Stimulated activated naive CD4-positive, alpha-beta T cell treated with Interleukin-2 at 50 U/mL for 16 hours (primary cell): ENCODE measurements around the gene MTF1.

ENCODE experiments used
- DNase-seq: peaks from one replicate; lab custom pipeline; 2025; lab: John Stamatoyannopoulos, UW

Gene MTF1

GRCh38 chr1:37828410-37829074, 30.9 kb downstream of the MTF1 start:
- no peak for DNase-seq

- no peak for DNase-seq
Observed at GRCh38 chr1:37825506-37825905, 33.9 kb downstream of the MTF1 start.

GRCh38 chr1:37824001-37824400, 35.4 kb downstream of the MTF1 start:
- no peak for DNase-seq

GRCh38 chr1:37822906-37823815, 36.2 kb downstream of the MTF1 start:
- DNase-seq = no peak

- no peak for DNase-seq
Observed at GRCh38 chr1:37821481-37821880, 37.9 kb downstream of the MTF1 start.

- no peak for DNase-seq
Observed at GRCh38 chr1:37817481-37817880, 41.9 kb downstream of the MTF1 start.

GRCh38 chr1:37814252-37814651, 45.1 kb downstream of the MTF1 start:
- no peak for DNase-seq

- no peak for DNase-seq
Observed at GRCh38 chr1:37813529-37814145, 45.8 kb downstream of the MTF1 start.

- peak; percentile 64 for DNase-seq
Observed at GRCh38 chr1:37811027-37811655, 48.3 kb downstream of the MTF1 start.

- no peak for DNase-seq
Observed at GRCh38 chr1:37809942-37810341, 49.5 kb downstream of the MTF1 start.

- peak; percentile 49 for DNase-seq
Observed at GRCh38 chr1:37808369-37809319, 50.7 kb downstream of the MTF1 start.

GRCh38 chr1:37807555-37808368, 51.6 kb downstream of the MTF1 start, which contains the start of the genes C1orf122 and YRDC:
C1orf122 (plus strand) TSS chr1:37807790; CDS start chr1:37808405, 615 bp downstream.
YRDC (minus strand) TSS chr1:37808208; CDS start chr1:37808180, 28 bp downstream.
- DNase-seq = peak; percentile 92

- no peak for DNase-seq
Observed at GRCh38 chr1:37807220-37807554, 52.2 kb downstream of the MTF1 start.

- DNase-seq = no peak
Observed at GRCh38 chr1:37802439-37802838, 57.0 kb downstream of the MTF1 start.

- no peak for DNase-seq
Observed at GRCh38 chr1:37797750-37798345, 61.5 kb downstream of the MTF1 start.

- peak; percentile 12 for DNase-seq
Observed at GRCh38 chr1:37795340-37796125, 63.9 kb downstream of the MTF1 start.

- DNase-seq = no peak
Observed at GRCh38 chr1:37794372-37795339, 64.7 kb downstream of the MTF1 start.
